ENCODE measurements around the gene FBP1.
"Not testable (repeated sequence)": the region's sequence is repeated elsewhere in the genome, so short reads cannot be mapped to it uniquely, and the experiment has no call there.

FBP1 gene

GRCh38 chr9:94612071-94612470 is 27.2 kb downstream of the FBP1 start:
- no peak for DNase-seq

GRCh38 chr9:94611638-94612068 is 27.7 kb downstream of the FBP1 start:
- no peak for DNase-seq

GRCh38 chr9:94610181-94610606 is 29.1 kb downstream of the FBP1 start:
- DNase-seq = no peak

GRCh38 chr9:94607423-94607691 is 32.0 kb downstream of the FBP1 start:
- DNase-seq = no peak

GRCh38 chr9:94606646-94607422 is 32.5 kb downstream of the FBP1 start:
- DNase-seq = no peak

- peak; percentile 15 to 48 for DNase-seq
These were observed 35.8 kb downstream of the FBP1 start for GRCh38 chr9:94603259-94604160.

- DNase-seq = no peak
These were observed 36.7 kb downstream of the FBP1 start for GRCh38 chr9:94602666-94603065.

GRCh38 chr9:94600715-94601114 is 38.6 kb downstream of the FBP1 start:
- no peak for DNase-seq

GRCh38 chr9:94600258-94600657 is 39.1 kb downstream of the FBP1 start:
- DNase-seq = no peak

GRCh38 chr9:94599102-94599501 is 40.2 kb downstream of the FBP1 start:
- DNase-seq = no peak

- DNase-seq = no peak
These were observed 45.6 kb downstream of the FBP1 start, which contains the start of gene FBP2 for GRCh38 chr9:94593459-94594345. Gene FBP2, minus strand, starts transcription at chr9:94593824. Its CDS starts 98 bp downstream, at chr9:94593726.

GRCh38 chr9:94592683-94593082 is 46.6 kb downstream of the FBP1 start:
- DNase-seq = not testable (repeated sequence)

- no peak for DNase-seq
These were observed 47.4 kb downstream of the FBP1 start for GRCh38 chr9:94591876-94592275.

GRCh38 chr9:94591046-94591545 is 48.2 kb downstream of the FBP1 start:
- DNase-seq = not testable (repeated sequence)

GRCh38 chr9:94588681-94589080 is 50.6 kb downstream of the FBP1 start:
- DNase-seq = no peak

- DNase-seq = no peak
These were observed 52.5 kb downstream of the FBP1 start for GRCh38 chr9:94586814-94587213.

- DNase-seq = no peak
These were observed 53.0 kb downstream of the FBP1 start for GRCh38 chr9:94586316-94586715.

- no peak for DNase-seq
These were observed 54.8 kb downstream of the FBP1 start for GRCh38 chr9:94584555-94584954.

- no peak for DNase-seq
These were observed 57.6 kb downstream of the FBP1 start for GRCh38 chr9:94581728-94582127.

GRCh38 chr9:94577571-94577970 is 61.7 kb downstream of the FBP1 start:
- no peak for DNase-seq

- no peak for DNase-seq
These were observed 62.3 kb downstream of the FBP1 start for GRCh38 chr9:94577036-94577435.

- no peak for DNase-seq
These were observed 63.2 kb downstream of the FBP1 start for GRCh38 chr9:94576131-94576530.

Measured in NCI-H1930 (cell line).